HS-5 (cell line): ENCODE data around the gene SDR42E2.
"Not testable (repeated sequence)": the region's sequence is repeated elsewhere in the genome, so short reads cannot be mapped to it uniquely, and the experiment has no call there.

ENCODE experiments used
- DNase-seq: peaks from one replicate; pipeline ENCODE4 v3.0.0-alpha.2; 2012; ENCODE audit warnings: low read depth

The SDR42E2 gene

DNA sequence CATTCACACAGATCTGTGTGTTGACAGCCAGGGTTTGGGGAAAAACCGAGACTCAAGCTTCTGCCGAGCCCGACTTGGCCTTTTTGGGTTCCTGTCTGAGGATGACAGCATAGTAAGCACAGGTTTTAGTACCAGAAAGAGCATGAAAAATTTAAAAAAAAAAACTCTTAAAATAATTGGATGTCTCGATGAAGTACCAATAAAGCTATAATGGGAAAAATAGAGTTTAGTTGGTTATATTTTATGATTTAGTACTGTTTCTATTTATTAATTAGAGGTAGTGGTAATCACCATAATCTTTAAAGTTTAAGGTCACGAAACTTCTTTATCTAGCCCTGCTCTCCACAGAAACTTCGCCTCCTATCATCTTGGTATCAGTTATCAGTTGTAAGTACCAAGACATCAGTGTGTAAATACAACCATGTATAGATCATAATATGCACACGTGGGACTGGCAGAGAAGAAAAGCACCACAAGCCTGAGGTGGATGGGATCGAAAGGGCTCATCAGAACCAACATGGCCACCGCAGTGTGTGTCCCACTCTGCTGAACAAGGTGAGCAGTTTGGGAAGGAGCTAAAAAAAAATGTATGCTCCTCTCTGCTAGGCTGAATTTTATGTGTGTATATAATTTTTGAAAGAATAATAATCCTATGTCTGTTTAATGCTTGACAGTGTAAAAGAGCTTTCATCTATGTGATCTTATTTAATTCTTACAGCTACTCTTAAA is 29.4 kb downstream of the SDR42E2 start:
- no peak for DNase-seq

DNA sequence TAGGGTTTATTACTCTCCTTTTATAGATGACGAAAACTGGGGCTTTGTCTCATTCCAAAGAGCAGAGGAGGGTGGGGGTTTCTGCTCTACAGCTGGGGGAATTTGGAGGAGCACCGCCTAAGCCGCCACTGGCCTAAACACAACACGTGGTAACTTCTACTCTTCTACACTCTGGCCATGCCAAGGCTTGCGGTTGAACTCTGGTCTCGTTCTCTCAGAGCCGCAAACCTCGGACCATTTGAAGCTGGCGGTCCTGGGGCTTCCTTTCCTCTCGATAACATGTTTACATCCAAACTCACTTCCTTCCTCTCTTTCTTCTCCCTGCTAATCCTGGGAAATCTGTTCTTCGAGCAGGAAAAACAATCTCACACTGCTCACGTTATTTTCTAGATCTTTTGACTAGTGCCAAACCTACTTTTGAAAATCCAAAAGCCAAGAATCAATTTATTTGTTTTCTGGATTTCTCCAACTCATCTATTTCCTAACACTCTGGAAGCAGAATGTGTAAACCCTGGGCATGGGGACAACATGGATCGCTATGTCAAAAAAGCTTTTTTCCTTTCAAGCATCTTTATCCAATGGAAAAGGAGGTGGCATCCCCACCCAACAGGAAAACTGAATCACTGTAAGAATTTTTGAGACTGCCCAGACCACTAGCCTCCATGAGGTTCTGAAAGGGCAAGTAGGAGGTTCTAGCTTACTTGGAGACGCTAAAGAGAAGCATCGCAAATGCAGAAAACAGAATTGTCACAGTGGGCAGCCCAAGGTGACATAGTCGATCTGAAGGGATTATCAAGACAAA is 30.2 kb downstream of the SDR42E2 start:
- DNase-seq, result peak; percentile 58

DNA sequence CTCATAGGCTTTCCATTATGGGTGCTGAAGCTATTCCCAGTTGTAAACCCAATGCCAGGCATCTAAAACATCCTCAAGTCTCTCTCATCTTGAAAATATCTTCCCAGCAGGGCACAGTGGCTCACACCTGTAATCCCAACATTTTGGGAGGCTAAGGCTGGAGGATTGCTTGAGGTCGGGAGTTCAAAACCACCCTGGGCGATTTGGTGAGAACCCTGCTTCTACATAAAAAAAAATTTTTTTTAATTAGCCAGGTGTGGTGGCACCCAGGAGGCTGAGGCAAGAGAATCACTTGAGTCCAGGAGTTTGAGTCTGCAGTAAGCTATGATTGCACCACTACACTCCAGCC is 30.7 kb downstream of the SDR42E2 start:
- no peak for DNase-seq

DNA sequence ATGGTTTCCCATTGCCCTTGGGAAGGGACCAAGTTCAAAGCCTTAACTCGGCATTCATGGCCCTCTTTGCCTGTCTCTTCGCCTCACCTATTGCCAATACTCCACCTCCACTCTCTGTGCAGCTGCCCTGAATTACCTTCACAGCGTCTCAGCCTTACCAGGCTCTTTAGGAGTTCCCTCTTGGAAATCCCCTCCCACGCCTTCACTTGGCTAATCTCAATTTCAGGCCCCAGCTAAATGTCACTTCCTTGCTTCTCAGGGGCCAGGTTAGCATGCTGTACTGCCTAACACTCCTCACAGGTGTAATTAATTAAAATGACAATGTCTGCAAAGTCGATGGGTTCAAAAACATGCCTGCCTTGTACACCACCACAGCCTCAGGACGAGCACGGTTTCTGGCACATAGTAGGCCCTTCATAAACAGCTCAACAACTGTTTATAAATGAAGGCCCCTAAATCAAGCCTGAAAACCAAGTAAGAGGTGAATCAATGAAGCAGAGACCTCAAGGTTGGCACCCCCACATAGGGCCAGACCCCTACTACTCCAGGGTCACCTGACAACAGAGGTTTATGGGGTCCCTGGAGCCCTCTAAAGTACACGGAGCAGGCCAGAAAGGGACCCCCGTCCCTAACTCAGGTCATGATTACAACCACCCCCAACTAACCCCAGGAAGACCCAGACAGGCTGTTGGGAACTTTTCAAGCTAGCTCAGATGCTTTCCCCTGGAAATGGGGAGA is 32.6 kb downstream of the SDR42E2 start:
- DNase-seq, result no peak

DNA sequence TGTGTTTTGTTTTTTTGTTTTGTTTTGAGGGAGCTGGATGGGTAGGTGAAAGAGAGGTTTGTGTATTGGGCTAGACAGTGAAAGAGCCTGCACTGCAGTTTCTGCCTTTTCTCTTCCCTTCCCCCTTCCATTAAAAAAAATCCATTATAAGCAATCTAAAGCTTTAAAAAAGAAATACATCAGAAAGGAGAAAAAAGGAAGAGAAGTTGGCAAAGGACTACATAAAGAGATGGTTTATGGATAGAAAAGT is 33.1 kb downstream of the SDR42E2 start:
- no peak for DNase-seq

DNA sequence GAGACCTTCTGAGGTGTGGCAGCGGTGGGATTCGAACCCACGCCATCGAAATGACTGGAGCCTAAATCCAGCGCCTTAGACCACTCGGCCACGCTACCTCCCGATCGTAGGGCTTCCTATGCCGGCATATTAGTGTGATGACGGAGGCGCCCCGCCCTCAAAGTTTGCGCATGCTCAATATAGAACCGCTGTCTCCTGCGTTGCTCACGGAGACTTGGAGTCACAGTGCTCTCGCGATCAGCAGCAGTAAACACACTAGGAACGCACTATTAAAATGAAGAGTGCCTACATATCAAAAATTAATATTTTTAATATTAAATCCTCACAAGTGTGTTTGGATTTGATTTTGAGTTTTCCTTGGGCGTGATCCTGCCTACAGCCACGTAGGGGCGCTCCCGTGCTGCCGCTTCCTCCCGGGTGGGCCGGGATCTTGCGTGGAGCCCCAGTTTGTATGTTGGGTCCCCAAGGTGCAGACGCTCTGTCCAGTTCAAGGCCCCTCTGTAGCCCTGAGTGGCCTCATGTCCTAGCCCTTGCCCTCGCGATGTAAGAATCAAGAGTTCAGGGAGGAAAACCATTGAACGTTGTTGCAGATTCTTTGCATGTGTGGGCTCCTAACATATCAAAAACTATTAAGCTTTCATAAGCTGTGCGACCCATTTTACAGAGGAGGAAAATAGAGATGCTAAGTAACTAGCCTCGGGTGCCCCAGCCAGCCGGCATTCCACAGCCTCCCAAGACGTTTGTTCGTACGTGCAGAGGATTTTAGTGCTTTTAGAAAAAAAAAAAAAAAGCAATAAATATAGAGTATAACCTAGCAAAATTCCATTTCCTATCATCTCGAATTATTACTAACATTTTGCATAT is 33.6 kb downstream of the SDR42E2 start:
- DNase-seq, result peak; percentile 84

DNA sequence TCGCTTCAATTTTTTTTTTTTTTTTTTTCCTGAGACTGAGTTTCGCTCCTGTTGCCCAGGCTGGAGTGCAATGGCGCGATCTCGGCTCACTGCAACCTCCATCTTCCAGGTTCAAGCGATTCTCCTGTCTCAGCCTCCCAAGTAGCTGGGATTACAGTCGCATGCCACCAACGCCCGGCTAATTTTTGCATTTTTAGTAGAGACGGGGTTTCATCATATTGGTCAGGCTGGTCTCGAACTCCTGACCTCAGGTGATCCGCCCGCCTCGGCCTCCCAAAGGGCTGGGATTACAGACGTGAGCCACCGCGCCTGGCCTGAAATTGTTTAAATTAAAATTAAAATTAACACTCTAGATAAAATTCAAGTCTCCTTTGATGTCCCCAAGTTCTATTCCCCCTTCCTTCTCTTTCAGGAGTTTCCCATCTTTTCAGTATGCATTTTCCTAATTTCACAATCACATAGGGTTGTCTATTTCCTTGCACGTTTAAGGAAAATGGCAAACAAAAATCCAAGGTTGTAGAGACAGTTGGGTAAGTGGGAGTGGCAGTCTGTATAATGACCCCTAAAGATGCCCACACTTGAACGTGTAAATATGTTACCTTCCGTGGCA is 34.4 kb downstream of the SDR42E2 start:
- not testable (repeated sequence) for DNase-seq

DNA sequence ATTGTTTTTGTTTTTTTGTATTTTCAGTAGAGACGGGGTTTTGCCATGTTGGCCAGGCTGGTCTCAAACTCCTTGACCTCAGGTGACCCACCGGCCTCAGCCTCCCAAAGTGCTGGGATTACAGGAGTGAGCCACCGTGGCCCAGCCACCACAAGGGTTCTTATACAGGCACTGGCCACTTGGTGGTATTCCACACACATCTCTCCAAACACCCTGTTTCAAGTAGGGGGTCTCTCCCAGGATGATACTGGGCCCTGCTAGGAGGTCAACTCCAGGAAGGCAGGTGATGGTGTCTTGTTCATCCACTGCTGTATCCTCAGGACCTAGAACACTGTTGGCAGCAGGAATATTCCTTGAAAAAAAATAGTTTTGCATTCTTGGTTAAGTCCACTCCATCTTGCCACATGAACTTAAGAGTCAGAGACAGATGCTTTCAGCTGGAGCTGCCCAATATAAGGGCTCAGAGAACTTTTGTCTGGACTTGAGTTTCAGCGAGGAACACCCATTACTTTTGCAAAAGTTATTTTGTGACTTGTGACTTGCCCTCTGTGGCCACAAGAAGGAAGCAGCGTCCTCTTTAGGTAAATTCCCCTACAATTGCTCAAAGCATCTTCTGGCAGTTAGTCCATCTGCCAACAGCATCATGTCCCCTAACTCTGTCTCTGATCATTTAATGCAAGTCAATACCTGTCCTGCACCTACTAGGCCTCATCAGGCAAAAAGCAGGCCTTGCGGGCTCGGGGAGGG is 36.4 kb downstream of the SDR42E2 start:
- DNase-seq, result no peak

DNA sequence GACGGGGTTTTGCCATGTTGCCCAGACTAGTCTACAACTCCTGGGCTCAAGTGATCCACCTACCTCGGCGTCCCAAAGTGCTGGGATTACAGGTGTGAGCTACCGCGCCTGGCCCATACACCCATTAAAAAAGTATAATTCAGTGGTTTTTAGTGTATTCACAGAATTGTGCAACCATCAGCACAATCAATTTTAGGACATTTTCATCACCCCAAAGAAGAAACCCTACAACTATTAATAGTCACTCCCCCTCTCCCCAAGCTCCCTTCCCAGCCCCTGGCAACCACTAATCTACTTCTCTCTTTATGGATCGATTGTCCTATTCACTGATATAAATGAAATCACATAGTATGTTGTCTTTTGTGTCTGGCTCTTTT is 39.9 kb downstream of the SDR42E2 start:
- DNase-seq, result no peak

DNA sequence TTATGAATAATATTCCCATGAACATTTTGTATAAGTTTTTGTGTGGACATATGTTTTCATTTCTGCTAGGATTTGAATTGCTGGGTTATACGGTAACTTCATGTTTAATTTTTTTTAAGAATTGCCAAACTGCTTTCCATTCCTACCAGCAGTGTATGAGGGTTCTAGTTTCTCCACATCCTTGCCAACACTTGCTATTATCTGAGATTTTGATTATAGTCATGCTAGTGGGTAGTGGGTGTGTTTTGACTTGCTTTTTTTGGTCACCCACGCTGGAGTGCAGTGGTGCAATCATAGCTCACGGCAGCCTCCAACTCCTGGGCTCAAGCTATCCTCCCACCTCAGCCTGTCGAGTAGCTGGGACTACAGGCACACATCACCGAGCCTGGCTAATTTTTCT is 40.8 kb downstream of the SDR42E2 start:
- DNase-seq, result no peak

DNA sequence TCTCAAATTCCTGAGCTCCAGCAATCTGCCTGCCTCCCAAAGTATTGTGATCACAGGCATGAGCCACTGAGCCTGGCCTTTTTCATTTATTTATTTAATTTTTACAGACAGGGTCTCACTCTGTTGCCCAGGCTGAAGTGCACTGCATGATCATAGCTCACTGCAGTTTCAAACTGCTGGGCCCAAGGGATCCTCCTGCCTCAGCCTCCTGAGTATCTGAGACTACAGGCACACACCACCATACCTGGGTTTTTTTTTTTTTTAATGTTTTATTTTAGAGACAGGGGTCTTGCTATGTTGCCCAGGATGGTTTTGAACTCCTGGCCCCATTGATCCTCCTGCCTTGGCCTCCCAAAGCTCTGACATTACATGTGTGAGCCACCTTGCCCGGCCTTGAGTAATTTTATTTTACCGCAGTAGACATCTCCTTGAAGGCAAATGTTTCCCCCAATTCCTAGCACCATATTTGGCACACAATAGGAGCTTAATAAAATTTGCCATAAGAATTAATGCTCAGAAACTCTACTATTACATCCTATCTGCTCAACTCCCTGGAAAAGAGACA is 41.9 kb downstream of the SDR42E2 start:
- no peak for DNase-seq

DNA sequence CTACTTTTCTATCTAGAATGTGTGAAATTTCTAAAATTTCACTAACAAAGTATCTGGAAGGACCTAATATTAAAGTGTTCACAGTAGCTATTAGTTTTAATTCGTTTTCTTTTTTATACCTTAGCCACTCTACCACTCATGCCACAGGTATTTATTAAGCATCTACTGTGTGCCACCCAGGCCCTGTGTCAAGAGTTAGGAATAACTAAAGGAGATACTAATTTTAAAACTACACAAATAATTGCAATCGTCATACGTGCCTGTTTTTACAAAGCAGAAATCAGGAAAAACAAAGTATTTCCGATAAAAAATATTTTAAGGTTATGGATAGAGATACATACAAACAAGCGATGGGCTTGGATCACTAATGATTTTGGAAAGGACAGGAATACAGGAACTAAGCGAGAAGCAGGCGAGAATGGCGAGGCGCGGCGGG is 43.3 kb downstream of the SDR42E2 start:
- no peak for DNase-seq

DNA sequence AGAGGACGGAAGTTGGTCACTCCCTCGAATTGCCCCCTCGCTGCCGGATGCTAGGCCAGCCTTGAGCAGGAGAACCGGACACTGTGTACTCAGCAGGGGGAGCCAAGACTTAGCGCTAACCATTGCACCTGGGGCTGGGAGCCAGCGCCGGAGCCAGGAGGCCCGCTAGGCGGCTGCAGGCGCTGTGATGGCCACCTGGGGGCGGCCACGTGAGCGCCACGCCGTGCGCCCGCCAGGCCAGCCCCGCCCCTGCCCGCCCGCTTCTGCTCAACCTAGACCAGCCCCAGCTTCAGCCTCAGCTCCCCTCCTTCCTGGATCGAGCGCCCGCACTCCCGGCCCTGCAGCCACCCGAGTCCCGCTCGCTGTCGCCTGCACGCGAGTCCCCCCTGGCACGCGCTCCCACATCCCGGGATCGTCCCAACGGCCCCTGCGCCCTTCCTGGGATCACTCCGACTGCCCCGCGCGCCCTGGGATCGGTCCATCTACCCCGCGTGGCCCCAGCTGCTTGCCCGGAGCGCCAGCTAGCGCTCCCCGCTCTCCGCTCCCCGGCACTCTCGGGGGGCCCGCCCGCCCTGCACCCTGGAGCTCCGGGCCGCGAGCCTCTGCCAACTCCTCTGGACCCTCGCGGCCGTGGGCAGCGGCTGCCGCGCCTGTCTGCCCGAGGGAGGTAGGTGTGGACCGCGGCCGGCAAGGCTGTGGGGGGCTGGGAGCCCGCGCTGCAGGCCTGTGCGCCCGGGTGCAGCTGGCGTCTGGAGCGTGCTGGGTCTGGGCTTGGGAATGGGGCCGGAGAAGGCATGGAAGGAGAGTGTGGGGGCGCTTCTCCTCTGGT is 43.9 kb downstream of the SDR42E2 start, which contains the start of gene EEF2K:
Gene EEF2K (plus strand): TSS at position 266 of the 829 bp plus-strand sequence. CDS start 19,452 bp downstream, outside the sequence.
- peak; percentile 83 for DNase-seq

DNA sequence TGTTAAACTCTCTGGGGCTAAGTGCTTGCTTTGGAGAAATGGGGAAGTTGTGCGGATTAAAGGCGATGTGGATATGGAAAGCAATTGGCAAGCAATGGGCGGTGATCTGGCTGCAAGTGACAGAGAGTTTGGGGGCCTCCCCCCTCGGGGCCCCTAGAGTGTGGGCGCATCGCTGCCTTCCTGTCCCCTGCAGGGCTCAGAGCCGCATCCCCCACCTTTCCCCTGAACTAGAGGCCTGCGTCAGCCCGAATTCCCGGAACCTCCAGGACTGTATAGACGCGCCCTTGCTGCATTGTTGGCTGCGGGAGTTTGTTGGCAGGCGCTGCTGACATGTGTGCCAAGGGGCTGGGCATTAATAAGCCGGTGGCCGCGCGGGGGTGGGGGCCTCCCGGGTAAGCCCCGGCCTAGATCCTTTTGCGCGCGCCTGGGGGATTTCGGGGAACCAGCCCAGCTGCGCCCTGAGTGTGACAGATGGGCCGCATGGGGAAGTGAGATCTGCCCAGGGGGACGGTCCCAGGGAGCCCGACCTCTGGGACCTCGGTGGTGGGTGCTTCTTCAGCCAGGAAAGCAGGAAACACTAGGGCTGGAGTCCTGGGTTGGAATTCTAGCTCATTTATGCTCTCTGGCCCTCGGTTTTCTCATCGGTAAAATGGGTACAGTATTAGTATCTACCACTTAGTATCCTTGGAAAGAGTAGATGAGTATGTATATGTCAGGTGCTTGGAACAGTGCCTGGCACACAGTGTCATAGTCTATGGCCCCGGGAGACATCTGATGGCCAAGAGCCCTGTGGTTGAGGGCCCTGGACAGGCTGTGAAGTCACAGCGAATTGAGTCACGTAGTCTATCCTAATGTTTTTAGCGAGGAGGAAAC is 44.8 kb downstream of the SDR42E2 start:
- no peak for DNase-seq

DNA sequence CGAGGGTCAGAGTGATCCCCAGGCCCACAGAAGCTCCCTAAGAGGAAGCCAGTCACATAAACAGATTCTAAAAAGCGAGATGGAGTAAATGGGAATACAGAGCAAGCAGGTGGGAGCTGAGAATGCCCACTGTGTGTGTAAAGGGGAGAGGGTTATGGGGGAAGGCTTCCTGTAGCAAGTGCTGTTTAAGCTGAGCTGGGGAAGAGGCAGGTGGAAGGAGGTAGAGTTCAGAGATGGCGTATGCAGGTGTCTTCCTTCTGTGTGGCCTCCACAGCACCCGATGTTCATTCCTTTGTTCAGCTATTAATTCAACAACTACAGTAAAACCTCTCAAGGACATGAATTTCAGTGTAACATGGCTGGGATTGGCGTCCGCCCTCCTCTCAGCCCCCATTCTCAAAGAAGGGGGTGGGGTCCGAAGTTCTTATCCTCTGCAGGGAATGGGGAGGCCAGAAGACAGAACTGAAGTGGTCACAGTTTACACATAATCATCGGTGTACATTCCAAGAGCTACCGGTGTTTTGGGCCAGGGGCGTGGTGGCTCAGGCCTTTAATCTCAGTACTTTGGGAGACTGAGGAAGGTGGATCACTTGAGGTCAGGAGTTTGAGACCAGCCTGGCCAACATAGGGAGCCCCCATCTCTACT is 45.5 kb downstream of the SDR42E2 start:
- DNase-seq, result no peak

DNA sequence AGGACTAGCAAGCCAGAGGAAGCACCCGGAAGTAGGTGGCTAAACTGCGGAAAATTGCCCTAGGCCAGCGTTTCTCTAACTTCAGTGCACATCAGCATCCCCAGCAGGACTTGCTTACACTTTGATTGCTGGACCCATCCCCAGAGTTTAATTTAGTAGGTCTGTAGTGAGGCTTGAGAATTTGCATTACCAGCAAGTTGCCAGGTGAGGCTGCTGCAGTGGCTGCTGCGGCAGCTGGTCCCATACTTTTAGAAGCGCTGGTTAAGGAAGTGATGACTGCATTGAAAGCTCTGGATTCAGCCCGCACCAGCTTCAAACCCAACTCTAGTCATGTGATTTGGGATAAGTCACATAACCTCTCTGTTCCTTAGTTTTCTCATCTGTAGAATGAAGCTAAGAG is 48.0 kb downstream of the SDR42E2 start:
- no peak for DNase-seq

DNA sequence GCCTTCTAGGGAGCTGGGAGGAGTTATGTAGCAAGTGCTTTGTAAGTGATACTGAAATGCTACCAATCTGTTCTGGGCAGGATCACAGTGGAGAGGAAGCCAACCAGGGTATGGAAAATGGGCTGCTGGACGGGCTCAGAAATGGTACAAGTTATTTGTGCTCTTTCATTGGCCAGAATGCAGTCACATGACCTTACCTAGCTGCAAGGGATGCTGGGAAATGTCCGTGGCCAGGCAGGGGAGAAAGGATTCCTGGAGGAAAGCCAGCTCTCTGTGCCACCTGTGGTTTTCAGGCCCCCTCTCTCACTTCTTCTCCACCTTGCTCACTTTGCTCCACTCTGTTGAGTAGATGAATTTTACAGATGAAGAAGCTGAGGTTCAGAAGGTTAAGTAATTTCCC is 48.5 kb downstream of the SDR42E2 start:
- DNase-seq, result no peak

DNA sequence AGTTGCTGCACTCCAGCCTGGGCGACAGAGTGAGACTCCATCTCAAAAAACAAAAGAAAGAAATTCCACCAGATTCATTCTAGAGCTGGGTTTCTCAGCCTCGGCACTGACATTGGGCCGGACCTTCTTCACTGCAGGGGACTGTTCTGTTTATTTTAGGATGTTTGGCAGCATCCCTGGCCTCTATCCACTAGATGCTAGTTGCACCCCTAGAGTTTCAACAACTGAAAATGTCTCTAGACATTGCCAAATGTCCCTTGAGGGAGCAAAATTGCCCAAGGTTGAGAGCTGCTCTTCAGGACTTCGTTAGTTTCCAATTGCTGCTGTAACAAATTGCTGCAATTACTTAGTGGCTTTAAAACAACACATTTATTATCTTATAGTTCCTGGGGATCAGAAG is 50.9 kb downstream of the SDR42E2 start:
- no peak for DNase-seq
